MV-4-11 (cell line): Measurements from ENCODE around the gene AMY2A.
"Not testable (repeated sequence)": the region's sequence is repeated elsewhere in the genome, so short reads cannot be mapped to it uniquely, and the experiment has no call there.

ENCODE experiments used
- DNase-seq: peaks from one replicate; lab custom pipeline; 2025; lab: John Stamatoyannopoulos, UW

The AMY2A gene

DNA sequence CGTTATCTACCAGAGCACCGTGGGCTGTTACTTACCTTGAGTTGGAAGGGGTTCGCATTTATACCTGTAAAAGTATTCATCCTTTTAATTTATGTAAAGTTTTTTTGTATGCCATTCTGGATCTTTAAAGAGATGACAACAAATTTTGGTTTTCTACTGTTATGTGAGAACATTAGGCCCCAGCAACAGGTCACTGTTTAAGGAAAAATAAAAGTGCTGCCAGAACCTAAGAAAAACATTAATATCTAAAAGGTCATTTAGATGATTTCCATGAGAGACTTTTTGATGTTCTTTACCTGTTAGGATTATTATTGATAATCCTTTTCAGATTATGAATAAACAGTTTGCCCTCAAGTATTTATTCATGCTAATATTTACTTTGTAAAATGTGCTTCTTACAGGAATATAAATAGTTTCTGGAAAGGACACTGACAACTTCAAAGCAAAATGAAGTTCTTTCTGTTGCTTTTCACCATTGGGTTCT lies at the start of gene AMY2A:
Gene AMY2A, plus strand, starts transcription at position 434 of the 484 bp plus-strand sequence. Its CDS starts 14 bp downstream, at position 448.
- DNase-seq, result not testable (repeated sequence)

DNA sequence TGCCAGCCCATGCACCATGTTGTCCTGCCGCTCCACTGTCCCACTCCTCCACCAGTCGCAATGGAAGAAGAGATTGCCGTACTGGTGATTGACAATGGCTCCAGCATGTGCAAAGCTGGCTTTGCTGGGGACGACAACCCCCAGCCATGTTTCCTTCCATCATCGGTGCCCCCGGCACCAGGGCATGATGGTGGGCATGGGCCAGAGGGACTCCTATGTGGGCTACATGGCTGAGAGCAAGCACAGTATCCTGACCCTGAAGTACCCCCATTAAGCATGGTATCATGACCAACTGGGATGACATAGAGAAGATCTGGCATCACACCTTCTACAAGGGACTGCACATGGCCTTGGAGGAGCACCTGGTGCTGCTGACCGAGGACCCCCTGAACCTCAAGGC lies 47.7 kb upstream of the AMY2A start:
- DNase-seq, result no peak

- DNase-seq, result not testable (repeated sequence)
Measured at GRCh38 chr1:103571289-103571688, 45.9 kb upstream of the AMY2A start, which contains the start of gene AMY2B. AMY2B (plus strand) TSS chr1:103571589; CDS start chr1:103571603, 14 bp downstream.

- peak; percentile 55 for DNase-seq
Measured at GRCh38 chr1:103576065-103576464, 41.2 kb upstream of the AMY2A start.

GRCh38 chr1:103576784-103577183 lies 40.4 kb upstream of the AMY2A start:
- DNase-seq, result not testable (repeated sequence)

DNA sequence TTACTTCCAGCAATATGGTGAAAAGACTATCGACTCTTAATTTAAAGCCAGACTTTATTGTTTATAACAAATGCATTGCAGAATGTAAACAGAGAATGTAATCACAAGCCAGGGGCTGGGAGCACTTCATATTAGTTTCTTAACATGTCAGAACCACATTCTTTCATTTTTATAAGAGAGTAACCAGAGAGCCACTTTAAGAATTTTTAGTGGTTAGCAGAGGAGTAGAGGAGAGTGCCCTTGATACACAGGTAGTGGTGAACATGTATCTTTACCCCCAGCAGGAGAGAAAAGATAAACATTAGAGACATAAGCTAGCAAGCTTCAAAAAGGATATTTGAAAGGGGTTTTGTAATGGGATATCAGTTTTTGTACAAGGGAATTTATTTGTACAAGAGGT lies 34.8 kb upstream of the AMY2A start:
- DNase-seq, result no peak

DNA sequence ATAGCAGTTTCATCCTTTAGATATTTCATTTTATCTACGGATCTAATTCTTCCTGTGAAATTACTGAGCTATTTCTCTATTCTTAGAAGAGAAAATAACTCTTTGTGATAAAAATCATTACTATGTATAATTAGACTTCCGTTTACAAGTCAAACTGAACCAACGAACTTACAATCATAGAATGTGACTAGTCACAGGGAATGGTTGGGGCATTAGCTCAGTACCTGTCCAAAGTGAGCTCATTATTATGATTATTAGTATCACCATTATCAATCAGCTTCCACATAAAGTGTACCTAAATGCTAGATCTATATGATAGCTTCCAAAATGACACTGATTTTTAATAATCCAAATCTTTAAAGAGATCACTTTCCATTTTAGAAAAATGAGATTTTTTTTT lies 33.3 kb upstream of the AMY2A start:
- no peak for DNase-seq

- DNase-seq, result no peak
Measured at GRCh38 chr1:103584537-103584936, 32.7 kb upstream of the AMY2A start.

DNA sequence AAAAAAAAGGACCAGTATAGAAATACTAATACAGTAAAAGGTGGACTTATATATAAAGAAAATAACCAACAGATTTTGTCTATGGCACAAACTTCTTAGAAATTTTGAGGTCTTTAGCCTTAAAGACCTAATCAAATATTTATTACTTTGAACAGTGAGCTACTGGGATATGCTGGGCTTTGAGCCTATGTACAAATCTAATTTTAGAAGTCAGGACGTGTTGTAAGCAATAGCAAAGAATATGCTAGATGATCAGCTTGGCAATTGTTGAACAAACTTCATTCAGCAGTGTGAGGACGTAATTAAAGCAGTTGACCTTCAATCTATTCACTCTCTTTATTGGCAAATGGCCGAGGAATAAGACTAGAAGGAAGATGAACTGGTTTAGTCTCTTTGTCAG lies 14.5 kb upstream of the AMY2A start:
- not testable (repeated sequence) for DNase-seq

- no peak for DNase-seq
Measured at GRCh38 chr1:103616362-103616761, 865 bp upstream of the AMY2A start.

DNA sequence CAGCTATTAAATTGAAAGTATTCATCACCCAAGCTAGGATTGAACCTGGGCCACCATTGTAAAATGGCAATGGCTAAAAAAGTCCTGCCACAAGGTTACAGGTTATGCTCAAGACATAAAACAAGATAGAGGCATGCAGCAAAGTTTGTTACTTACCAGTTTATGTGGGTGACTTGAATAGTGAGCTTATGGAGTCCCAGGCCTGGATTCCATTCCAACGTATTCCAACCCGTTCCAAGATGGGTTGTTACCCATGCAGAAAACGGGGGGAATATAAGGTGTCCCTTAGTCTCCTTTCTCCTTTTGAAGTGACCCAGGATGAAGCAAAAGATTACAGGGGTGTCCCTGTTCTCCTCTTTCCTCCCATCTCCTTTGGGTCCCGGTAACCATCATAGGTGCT lies 10.2 kb downstream of the AMY2A start:
- DNase-seq, result not testable (repeated sequence)

GRCh38 chr1:103641194-103641593 lies 24.0 kb downstream of the AMY2A start:
- not testable (repeated sequence) for DNase-seq

DNA sequence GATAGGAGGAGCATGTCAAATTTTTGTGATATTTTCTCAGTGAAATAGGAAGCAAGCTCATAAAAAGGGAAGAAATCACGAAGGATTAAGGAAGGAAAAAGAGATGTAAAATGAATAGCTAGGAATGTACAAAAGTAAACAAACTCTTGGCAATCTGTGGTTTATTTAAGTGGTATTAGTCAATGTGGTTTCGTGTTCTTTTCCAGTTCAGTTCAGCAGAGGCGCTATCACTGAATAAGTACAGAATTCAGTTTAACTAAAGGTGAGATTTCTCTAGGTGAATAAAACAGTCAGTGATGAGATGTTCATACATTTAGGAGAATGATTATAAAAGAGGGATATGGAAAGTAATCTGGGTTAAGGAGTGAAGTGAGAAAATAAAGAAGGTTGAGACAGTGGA lies 26.7 kb downstream of the AMY2A start:
- not testable (repeated sequence) for DNase-seq

DNA sequence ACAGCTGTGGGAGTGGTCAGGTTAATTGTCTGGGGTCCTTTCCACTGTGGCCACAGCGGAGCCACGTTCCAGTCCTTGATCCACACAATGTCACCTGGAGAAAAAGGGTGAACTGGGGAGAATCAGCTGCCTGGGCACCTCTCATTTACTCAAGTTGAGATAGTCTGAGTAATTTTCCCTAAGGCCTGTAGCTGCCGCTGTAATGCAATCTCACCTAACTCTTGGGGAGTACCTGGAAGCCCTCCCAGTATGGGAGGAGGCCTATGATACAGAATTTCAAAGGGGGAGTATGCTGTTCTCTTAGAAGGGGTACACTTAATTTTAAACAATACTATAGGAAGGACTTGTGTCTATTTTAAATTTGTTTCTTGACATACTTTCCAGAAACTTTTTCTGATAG lies 33.1 kb downstream of the AMY2A start:
- DNase-seq, result not testable (repeated sequence)

GRCh38 chr1:103650889-103651288 lies 33.7 kb downstream of the AMY2A start:
- not testable (repeated sequence) for DNase-seq

DNA sequence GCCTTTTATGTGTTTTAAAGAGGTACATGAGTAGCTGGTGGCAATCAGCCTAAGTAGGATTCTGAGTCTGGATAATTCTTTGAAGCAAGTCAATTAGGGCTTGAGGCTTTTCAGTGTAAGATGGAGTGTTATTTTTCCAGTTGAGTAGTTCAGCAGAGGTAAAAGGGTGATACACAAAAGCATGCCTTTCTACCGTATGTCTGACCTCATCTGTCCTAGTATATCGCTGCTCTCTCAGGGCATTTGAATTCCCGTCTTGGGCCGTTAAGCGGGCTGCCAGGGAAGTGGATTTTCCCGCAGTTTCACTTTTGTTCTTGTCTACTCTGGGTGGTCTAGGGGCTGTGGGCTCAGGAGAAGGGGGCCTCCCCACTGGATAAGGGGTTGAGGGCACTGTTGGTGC lies 36.9 kb downstream of the AMY2A start:
- DNase-seq, result not testable (repeated sequence)

DNA sequence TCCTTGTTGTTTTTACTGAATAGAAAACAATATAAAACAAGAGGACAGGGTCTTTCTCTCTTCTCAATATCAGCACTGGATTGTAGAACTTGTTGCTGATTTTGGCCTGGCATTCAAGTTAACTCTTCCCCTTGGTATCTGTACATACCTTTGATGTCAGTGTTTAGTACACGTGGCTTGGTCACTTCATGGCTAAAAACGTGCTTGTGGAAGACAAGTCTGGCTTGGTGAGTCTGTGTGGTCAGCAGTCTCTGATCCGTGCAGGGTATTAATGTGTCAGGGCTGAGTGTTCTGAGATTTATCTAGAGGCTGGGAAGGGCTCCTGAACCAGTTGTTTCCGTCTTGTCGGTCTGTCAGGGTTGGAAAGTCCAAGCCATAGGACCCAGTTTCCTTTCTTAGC lies 38.2 kb downstream of the AMY2A start, which contains the start of gene AMY1A:
Gene AMY1A, plus strand, starts transcription at position 301 of the 400 bp plus-strand sequence. CDS start 571 bp downstream, outside the sequence.
- DNase-seq, result not testable (repeated sequence)
